Ectodermal cell (in vitro differentiated cells): Measurements from ENCODE around the gene PCDHB15. TPM values are rescaled to one million over a fixed set of nuclear protein-coding genes. Genes with fewer than 3 reads are reported as not detected.
"Not testable (repeated sequence)": the region's sequence is repeated elsewhere in the genome, so short reads cannot be mapped to it uniquely, and the experiment has no call there.

Experiments
- H3K27ac ChIP-seq: 2 replicates; pipeline ENCODE4 v1.7.0; 2013; ENCODE audit warnings: mild to moderate bottlenecking, low read depth, low read length; ENCODE audit not compliant: insufficient read depth, poor library complexity, severe bottlenecking
- H3K27me3 ChIP-seq: 2 replicates; pipeline ENCODE4 v1.7.0; 2013; ENCODE audit warnings: mild to moderate bottlenecking, low read length; ENCODE audit not compliant: insufficient read depth, control insufficient read depth, poor library complexity, severe bottlenecking
- H3K36me3 ChIP-seq: one replicate; pipeline ENCODE4 v1.7.0; 2013; ENCODE audit warnings: low read length; ENCODE audit not compliant: control insufficient read depth, insufficient read depth
- H3K4me1 ChIP-seq: one replicate; pipeline ENCODE4 v1.7.0; 2013; ENCODE audit warnings: low read length; ENCODE audit not compliant: control insufficient read depth, insufficient read depth
- H3K4me3 ChIP-seq: 2 replicates; pipeline ENCODE4 v1.7.0; 2013; ENCODE audit warnings: low read depth, low read length, control low read depth; ENCODE audit not compliant: insufficient read depth
- H3K9me3 ChIP-seq: 2 replicates; pipeline ENCODE4 v1.7.0; 2013; ENCODE audit warnings: mild to moderate bottlenecking, low read length, moderate library complexity; ENCODE audit not compliant: control insufficient read depth
- WGBS, 2 experiments: methylation state at CpG; one replicate each; pipeline ENCODE4 v1.1.7; 2013; ENCODE audit warnings: missing lambda C conversion rate in 2 of 2; 5-methylcytosine and 5-hydroxymethylcytosine counted together
- polyA plus RNA-seq, 4 experiments: library from polyadenylated mRNA; stranded (reverse); fragments of 50-300 nt; gene quantifications; one replicate each; pipeline ENCODE4 v1.2.3, GENCODE V29; 2013

PCDHB15 gene
- 5.6 TPM for polyA plus RNA-seq (2013, experiment 1 of 4)
- 6.9 TPM for polyA plus RNA-seq (2013, experiment 2 of 4)
- polyA plus RNA-seq (2013, experiment 3 of 4) = 2.7 TPM
- polyA plus RNA-seq (2013, experiment 4 of 4) = 3.3 TPM

GRCh38 chr5:141245250-141245717 is at the start of gene PCDHB15:
PCDHB15 (plus strand) TSS chr5:141245395; CDS start chr5:141245579, 184 bp downstream.
- H3K4me1 ChIP-seq = no peaks in the 10 kb centered on the region
- H3K4me3 ChIP-seq = no peak within 1 kb of the TSS
- H3K27me3 ChIP-seq = no peaks in the 10 kb centered on the region
- H3K36me3 ChIP-seq = no peaks in the 10 kb centered on the region
- no peak within 1 kb of the TSS for H3K27ac ChIP-seq
- WGBS, 2 experiments = 80 to 86% methylated on average over 16 of the region's 16 CpGs
- peaks cover 5% of the 10 kb centered on the region for H3K9me3 ChIP-seq

DNA sequence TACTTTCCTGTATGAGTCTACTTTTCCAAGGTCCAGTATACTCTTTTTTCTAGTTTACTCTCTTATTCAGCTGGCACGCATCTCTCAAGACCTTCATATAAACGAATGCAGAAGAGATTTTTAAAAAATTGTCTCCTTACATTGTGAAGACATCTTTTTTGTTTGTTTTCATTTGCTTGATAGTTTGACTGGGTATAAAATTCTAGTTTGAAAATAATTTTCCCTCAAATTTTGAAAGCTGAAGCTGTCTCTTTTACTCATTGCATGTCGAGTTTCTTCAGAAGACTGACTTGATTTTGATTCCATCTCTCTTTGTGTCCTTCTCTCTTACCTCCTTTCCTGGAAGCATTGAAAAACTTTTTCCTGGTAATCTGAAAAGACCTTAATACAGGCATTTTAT is 48.8 kb upstream of the PCDHB15 start:
- Histone ChIP-seq H3K4me3 (no peak overlapping the region), H3K9me3 (no peaks in the 10 kb centered on the region), H3K27me3 (no peaks in the 10 kb centered on the region), H3K36me3 (no peaks in the 10 kb centered on the region), H3K4me1 (no peaks in the 10 kb centered on the region), H3K27ac (no peak overlapping the region)
- WGBS, 2 experiments = 69 to 70% methylated on average over 3 of the region's 3 CpGs

DNA sequence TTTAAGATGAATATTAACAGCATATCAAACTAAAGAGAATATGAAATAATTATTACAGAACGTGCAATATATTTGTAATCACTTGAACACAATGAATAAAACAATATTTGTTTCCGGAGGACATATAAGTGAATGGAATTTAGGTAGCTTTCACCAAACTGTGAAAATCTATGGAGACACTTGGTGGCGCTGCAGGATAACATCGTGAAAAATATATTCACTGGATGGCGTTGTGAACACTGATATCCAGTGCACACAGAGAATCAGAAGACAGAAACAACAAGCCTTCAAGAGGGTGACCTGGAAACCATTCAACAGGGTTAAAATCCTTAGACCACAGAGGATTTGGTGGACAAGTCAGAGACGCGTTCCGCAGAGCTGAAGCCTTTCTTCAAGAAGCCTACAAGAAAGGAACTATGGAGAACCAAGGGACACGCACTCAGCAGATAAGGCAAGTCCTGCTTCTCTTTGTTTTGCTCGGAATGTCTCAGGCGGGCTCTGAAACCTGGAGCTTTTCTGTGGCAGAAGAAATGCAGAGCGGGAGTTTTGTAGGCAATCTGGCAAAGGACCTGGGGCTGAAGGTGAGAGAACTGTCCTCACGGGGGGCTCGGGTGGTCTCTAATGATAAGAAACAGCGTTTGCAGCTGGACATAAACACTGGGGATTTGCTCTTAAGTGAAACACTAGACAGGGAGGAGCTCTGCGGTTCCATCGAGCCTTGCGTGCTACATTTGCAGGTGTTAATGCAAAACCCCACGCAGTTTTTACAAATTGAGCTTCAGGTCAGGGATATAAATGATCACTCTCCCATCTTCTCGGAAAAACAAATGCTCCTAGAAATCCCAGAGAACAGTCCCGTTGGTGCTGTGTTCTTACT is 45.6 kb upstream of the PCDHB15 start, which contains the start of gene PCDHB11:
Gene PCDHB11, plus strand, starts transcription at position 269 of the 877 bp plus-strand sequence. Its CDS starts 148 bp downstream, at position 417.
- no peak within 1 kb of the TSS for H3K4me3 ChIP-seq
- no peaks in the 10 kb centered on the region for H3K27me3 ChIP-seq
- no peaks in the 10 kb centered on the region for H3K4me1 ChIP-seq
- H3K27ac ChIP-seq = no peak within 1 kb of the TSS
- no peaks in the 10 kb centered on the region for H3K36me3 ChIP-seq
- no peaks in the 10 kb centered on the region for H3K9me3 ChIP-seq
- WGBS, 2 experiments = 82 to 83% methylated on average over 20 of the region's 21 CpGs

GRCh38 chr5:141201126-141201525 is 44.1 kb upstream of the PCDHB15 start:
- not testable (repeated sequence) for H3K36me3 ChIP-seq, H3K4me1 ChIP-seq, H3K9me3 ChIP-seq, H3K27me3 ChIP-seq, H3K27ac ChIP-seq, H3K4me3 ChIP-seq
- whole genome bisulfite sequencing, 2 experiments = 87 to 91% methylated on average over 18 to 20 of the region's 38 CpGs

DNA sequence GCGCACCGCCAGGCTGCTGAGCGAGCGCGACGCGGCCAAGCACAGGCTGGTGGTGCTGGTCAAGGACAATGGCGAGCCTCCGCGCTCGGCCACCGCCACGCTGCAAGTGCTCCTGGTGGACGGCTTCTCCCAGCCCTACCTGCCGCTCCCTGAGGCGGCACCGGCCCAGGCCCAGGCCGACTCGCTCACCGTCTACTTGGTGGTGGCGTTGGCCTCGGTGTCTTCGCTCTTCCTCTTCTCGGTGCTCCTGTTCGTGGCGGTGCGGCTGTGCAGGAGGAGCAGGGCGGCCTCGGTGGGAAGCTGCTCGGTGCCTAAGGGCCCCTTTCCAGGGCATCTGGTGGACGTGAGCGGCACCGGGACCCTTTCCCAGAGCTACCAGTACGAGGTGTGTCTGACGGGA is 43.5 kb upstream of the PCDHB15 start:
- not testable (repeated sequence) for H3K9me3 ChIP-seq, H3K27me3 ChIP-seq, H3K36me3 ChIP-seq, H3K27ac ChIP-seq, H3K4me1 ChIP-seq, H3K4me3 ChIP-seq
- 94 to 96% methylated on average over 33 of the region's 35 CpGs for WGBS, 2 experiments

DNA sequence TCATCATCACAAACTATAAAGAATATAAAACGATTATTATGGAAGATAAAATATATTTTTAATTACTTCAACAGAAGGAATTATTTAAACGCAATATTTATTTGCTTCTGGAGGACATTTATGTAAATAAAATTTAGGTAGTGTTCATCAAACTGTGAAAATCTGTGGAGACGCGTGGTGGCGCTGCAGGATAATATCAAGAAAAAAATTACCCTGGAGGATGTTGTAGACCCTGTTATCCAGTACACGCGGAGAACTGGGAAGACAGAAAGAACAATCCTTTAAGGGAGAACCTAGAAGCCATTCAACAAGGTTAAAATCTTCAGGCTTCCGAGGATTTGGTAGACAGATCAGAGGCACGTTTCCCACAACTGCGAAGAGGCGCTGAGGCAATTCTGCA is 36.7 kb upstream of the PCDHB15 start, which contains the start of gene PCDHB12:
Gene PCDHB12, plus strand, starts transcription at position 242 of the 400 bp plus-strand sequence. CDS start 189 bp downstream, outside the sequence.
- no peaks in the 10 kb centered on the region for H3K4me1 ChIP-seq
- 84 to 89% methylated on average over 10 of the region's 11 CpGs for WGBS, 2 experiments
- no peak within 1 kb of the TSS for H3K4me3 ChIP-seq
- no peaks in the 10 kb centered on the region for H3K9me3 ChIP-seq
- H3K27me3 ChIP-seq = no peaks in the 10 kb centered on the region
- no peak within 1 kb of the TSS for H3K27ac ChIP-seq
- no peaks in the 10 kb centered on the region for H3K36me3 ChIP-seq

DNA sequence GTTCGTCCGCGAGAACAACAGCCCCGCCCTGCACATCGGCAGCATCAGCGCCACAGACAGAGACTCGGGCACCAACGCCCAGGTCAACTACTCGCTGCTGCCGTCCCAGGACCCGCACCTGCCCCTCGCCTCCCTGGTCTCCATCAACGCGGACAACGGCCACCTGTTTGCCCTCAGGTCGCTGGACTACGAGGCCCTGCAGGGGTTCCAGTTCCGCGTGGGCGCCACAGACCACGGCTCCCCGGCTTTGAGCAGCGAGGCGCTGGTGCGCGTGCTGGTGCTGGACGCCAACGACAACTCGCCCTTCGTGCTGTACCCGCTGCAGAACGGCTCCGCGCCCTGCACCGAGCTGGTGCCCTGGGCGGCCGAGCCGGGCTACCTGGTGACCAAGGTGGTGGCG is 34.9 kb upstream of the PCDHB15 start:
- not testable (repeated sequence) for H3K36me3 ChIP-seq, H3K9me3 ChIP-seq, H3K4me1 ChIP-seq, H3K27me3 ChIP-seq, H3K4me3 ChIP-seq, H3K27ac ChIP-seq
- 95 to 96% methylated on average over 25 to 28 of the region's 39 CpGs for WGBS, 2 experiments

GRCh38 chr5:141210849-141211248 is 34.3 kb upstream of the PCDHB15 start:
- not testable (repeated sequence) for H3K9me3 ChIP-seq, H3K27ac ChIP-seq, H3K4me3 ChIP-seq, H3K36me3 ChIP-seq, H3K27me3 ChIP-seq, H3K4me1 ChIP-seq
- 95 to 97% methylated on average over 23 to 24 of the region's 27 CpGs for WGBS, 2 experiments

DNA sequence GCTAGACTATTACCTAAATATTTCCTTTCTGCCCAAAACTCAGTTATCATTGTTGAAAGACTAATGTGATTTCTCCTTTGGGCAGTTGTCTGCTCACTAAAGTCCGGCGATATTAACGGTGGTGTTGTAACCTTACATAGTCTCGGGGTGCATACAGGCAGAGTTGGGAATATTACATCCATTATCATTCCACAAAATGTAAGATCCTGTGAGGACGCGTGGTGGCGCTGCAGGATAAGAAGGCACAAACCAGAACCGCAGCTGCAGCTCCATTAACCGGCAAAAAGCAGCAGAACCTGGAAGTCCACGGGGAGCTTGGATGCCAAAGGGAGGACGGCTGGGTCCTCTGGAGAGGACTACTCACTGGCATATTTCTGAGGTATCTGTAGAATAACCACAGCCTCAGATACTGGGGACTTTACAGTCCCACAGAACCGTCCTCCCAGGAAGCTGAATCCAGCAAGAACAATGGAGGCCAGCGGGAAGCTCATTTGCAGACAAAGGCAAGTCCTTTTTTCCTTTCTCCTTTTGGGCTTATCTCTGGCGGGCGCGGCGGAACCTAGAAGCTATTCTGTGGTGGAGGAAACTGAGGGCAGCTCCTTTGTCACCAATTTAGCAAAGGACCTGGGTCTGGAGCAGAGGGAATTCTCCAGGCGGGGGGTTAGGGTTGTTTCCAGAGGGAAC is 31.4 kb upstream of the PCDHB15 start, which contains the start of gene PCDHB13:
Gene PCDHB13, plus strand, starts transcription at position 264 of the 684 bp plus-strand sequence. Its CDS starts 205 bp downstream, at position 469.
- H3K27me3 ChIP-seq, H3K36me3 ChIP-seq, H3K9me3 ChIP-seq, H3K27ac ChIP-seq, H3K4me3 ChIP-seq, H3K4me1 ChIP-seq: not testable (repeated sequence)
- 66 to 83% methylated on average over 9 to 13 of the region's 18 CpGs for WGBS, 2 experiments

DNA sequence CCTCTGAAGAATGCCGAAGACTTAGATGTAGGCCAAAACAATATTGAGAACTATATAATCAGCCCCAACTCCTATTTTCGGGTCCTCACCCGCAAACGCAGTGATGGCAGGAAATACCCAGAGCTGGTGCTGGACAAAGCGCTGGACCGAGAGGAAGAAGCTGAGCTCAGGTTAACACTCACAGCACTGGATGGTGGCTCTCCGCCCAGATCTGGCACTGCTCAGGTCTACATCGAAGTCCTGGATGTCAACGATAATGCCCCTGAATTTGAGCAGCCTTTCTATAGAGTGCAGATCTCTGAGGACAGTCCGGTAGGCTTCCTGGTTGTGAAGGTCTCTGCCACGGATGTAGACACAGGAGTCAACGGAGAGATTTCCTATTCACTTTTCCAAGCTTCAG is 30.6 kb upstream of the PCDHB15 start:
- not testable (repeated sequence) for H3K9me3 ChIP-seq, H3K4me3 ChIP-seq
- WGBS, 2 experiments = 92 to 93% methylated on average over 7 to 8 of the region's 12 CpGs

More for the DNA sequence above, 30.6 kb upstream of the PCDHB15 start:
- H3K27me3 ChIP-seq, H3K27ac ChIP-seq, H3K36me3 ChIP-seq, H3K4me1 ChIP-seq: not testable (repeated sequence)
